ENCODE measurements around the gene CDH12.

DNA sequence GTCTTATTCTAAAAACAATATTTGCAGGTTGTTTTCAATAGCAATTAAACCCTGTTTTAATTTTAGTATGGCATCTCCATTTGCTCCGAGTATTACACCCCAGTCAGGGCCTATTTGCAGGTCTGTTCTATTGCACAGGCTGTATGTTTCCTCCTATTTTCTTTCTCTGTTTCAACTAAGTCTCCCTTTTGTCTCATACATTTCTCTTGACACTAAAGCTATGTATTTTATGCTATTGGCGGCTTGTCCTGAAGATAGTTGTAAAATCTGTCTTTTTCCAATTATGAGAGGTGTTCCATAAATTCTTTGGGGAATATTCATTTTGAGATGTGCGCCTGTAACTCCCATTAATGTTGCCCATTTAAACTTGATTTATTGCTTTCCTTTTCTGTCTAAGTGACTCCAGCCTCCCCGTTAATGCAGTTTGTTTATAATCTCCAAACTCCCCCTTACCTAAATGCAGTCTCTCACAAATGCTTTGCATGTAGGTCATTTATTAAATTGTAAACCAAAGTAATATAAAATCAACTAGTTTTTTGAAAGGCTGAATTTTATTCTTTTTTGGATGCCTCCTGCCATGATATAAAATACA, 262.4 kb downstream of the CDH12 start:
- TF ChIP-seq POLR2A (IDR thresholded peaks at IDR 0.05; ENCODE audit: low read depth) (no peak), POLR2AphosphoS5 (IDR thresholded peaks at IDR 0.05) (no peak)
